GM23248 (cell line): ENCODE results near the gene CEACAM19. TPM values are rescaled to one million over a fixed set of nuclear protein-coding genes. Genes with fewer than 3 reads are reported as not detected.
"Not testable (repeated sequence)": the region's sequence is repeated elsewhere in the genome, so short reads cannot be mapped to it uniquely, and the experiment has no call there.

ENCODE experiments used
- DNase-seq: peaks from one replicate; pipeline ENCODE4 v3.0.0-alpha.2; 2015
- H2AFZ ChIP-seq: fragments of 200-600 bp; sonication (generic); 2 replicates; pipeline ENCODE4 v1.6.1; 2016; ENCODE audit warnings: antibody characterized with exemption
- H3F3A ChIP-seq: fragments of 200-600 bp; sonication (generic); 2 replicates; pipeline ENCODE4 v1.6.1; 2016; ENCODE audit warnings: mild to moderate bottlenecking, antibody characterized with exemption, mixed run types; ENCODE audit not compliant: insufficient read depth
- H3K27ac ChIP-seq: fragments of 200-600 bp; sonication (generic); 2 replicates; pipeline ENCODE4 v1.5.1; 2016; ENCODE audit warnings: mild to moderate bottlenecking
- H3K27me3 ChIP-seq: fragments of 200-600 bp; sonication (generic); replicated peaks from 2 replicates; pipeline ENCODE4 v1.6.1; 2016; ENCODE audit warnings: mild to moderate bottlenecking; ENCODE audit not compliant: insufficient read depth
- H3K36me3 ChIP-seq: fragments of 200-600 bp; sonication (generic); 2 replicates; pipeline ENCODE4 v1.6.1; 2016; ENCODE audit warnings: low read depth, mild to moderate bottlenecking
- H3K4me1 ChIP-seq: fragments of 200-600 bp; sonication (generic); 2 replicates; pipeline ENCODE4 v1.6.1; 2016; ENCODE audit warnings: mild to moderate bottlenecking; ENCODE audit not compliant: insufficient read depth
- H3K4me2 ChIP-seq: fragments of 200-600 bp; sonication (generic); one replicate; pipeline ENCODE4 v1.6.1; 2016; ENCODE audit warnings: mild to moderate bottlenecking; ENCODE audit not compliant: unreplicated experiment
- H3K4me3 ChIP-seq: fragments of 200-600 bp; sonication (generic); 2 replicates; pipeline ENCODE4 v1.5.1; 2016; ENCODE audit warnings: mild to moderate bottlenecking
- H3K79me2 ChIP-seq: fragments of 200-600 bp; sonication (generic); 2 replicates; pipeline ENCODE4 v1.6.1; 2016; ENCODE audit warnings: mild to moderate bottlenecking; ENCODE audit not compliant: insufficient read depth
- H3K9ac ChIP-seq: fragments of 200-600 bp; sonication (generic); 2 replicates; pipeline ENCODE4 v1.6.1; 2016; ENCODE audit warnings: mild to moderate bottlenecking
- H3K9me2 ChIP-seq: fragments of 200-600 bp; sonication (generic); 2 replicates; pipeline ENCODE4 v1.6.1; 2016; ENCODE audit warnings: mixed run types, mild to moderate bottlenecking, moderate library complexity; ENCODE audit not compliant: insufficient read depth
- H3K9me3 ChIP-seq: fragments of 200-600 bp; sonication (generic); one replicate; pipeline ENCODE4 v1.6.1; 2017; ENCODE audit warnings: low read depth
- H4K20me1 ChIP-seq: fragments of 200-600 bp; sonication (generic); 2 replicates; pipeline ENCODE4 v1.6.0; 2016; ENCODE audit not compliant: insufficient read depth
- EZH2 ChIP-seq: fragments of 200-600 bp; sonication (generic); IDR thresholded peaks from 2 replicates; pipeline ENCODE4 v1.6.1; 2018; ENCODE audit warnings: antibody characterized with exemption, mild to moderate bottlenecking; ENCODE audit not compliant: insufficient read depth, poor library complexity, severe bottlenecking
- EZH2phosphoT487 ChIP-seq: fragments of 200-600 bp; sonication (generic); IDR thresholded peaks from 2 replicates; pipeline ENCODE4 v1.6.1; 2018; ENCODE audit warnings: antibody characterized with exemption, moderate library complexity, mild to moderate bottlenecking, low read depth; ENCODE audit not compliant: insufficient read depth
- WGBS, 2 experiments: methylation state at CpG; one replicate each; pipeline ENCODE4 v1.1.6; 2015 to 2017; ENCODE audit warnings: low lambda C conversion rate in 2 of 2, low coverage in 1 of 2; ENCODE audit errors: missing lambda C conversion rate in 2 of 2; 5-methylcytosine and 5-hydroxymethylcytosine counted together
- in situ Hi-C: fragments of 300-500 bp; cut with MboI; formaldehyde crosslinking; loops from 2 replicates; pipeline ENCODE4 v1.15.0; 2020
- polyA plus RNA-seq: library from polyadenylated mRNA; unstranded; fragments of >200 nt; fragmentation: Nextera tagmentation; extraction: Ambion mirVana; gene quantifications from 2 replicates; pipeline ENCODE4 v1.2.1, GENCODE V29; 2016
- total RNA-seq: library from RNA; depleted of rRNA; stranded (reverse); fragments of >200 nt; shearing (Covaris generic); gene quantifications from 2 replicates; pipeline ENCODE4 v1.2.3, GENCODE V29; 2014

The CEACAM19 gene
- total and polyA plus RNA-seq, 2 experiments from 2014 or later, result 1.7 to 1.9 TPM

GRCh38 chr19:44626048-44626624 is 45.1 kb upstream of the CEACAM19 start:
- no peak overlapping the region for H2AFZ ChIP-seq
- H3K9me3 ChIP-seq, result no peaks in the 10 kb centered on the region
- peak; percentile 96 for DNase-seq
- H3K4me3 ChIP-seq, result no peak overlapping the region
- H3K27me3 ChIP-seq, result no peaks in the 10 kb centered on the region
- 0% methylated on average over 1 of the region's 1 CpG for WGBS, 2 experiments
- H3K27ac ChIP-seq, result peak overlapping the region; percentile 73
- no peak for TF ChIP-seq EZH2
- no peak for TF ChIP-seq EZH2phosphoT487
- in situ Hi-C loops, result no loop called here
- H3K4me2 ChIP-seq, result no peak overlapping the region
- no peaks in the 10 kb centered on the region for H3K9me2 ChIP-seq
- no peaks in the 10 kb centered on the region for H4K20me1 ChIP-seq
- no peak overlapping the region for H3K9ac ChIP-seq
- peaks cover 20% of the 10 kb centered on the region for H3K4me1 ChIP-seq
- H3K36me3 ChIP-seq, result no peaks in the 10 kb centered on the region
- peaks cover 17% of the 10 kb centered on the region for H3F3A ChIP-seq
- H3K79me2 ChIP-seq, result no peaks in the 10 kb centered on the region

- H4K20me1 ChIP-seq, result no peaks in the 10 kb centered on the region
- H2AFZ ChIP-seq, result no peak overlapping the region
- no peaks in the 10 kb centered on the region for H3K9me2 ChIP-seq
- H3K4me1 ChIP-seq, result peaks cover 20% of the 10 kb centered on the region
- no peak for DNase-seq
- in situ Hi-C loops, result no loop called here
- TF ChIP-seq EZH2phosphoT487 (no peak), EZH2 (no peak)
- no peak overlapping the region for H3K27ac ChIP-seq
- H3F3A ChIP-seq, result peaks cover 17% of the 10 kb centered on the region
- 84 to 85% methylated on average over 4 of the region's 4 CpGs for WGBS, 2 experiments
- no peak overlapping the region for H3K4me3 ChIP-seq
- H3K27me3 ChIP-seq, result no peaks in the 10 kb centered on the region
- no peak overlapping the region for H3K9ac ChIP-seq
- no peaks in the 10 kb centered on the region for H3K79me2 ChIP-seq
- H3K36me3 ChIP-seq, result no peaks in the 10 kb centered on the region
- H3K4me2 ChIP-seq, result no peak overlapping the region
- H3K9me3 ChIP-seq, result no peaks in the 10 kb centered on the region
Observed at GRCh38 chr19:44627631-44628030, 43.7 kb upstream of the CEACAM19 start.

GRCh38 chr19:44628793-44629192 is 42.5 kb upstream of the CEACAM19 start:
- no peak for DNase-seq
- WGBS, 2 experiments, result 67 to 72% methylated on average over 3 of the region's 3 CpGs
- no peaks in the 10 kb centered on the region for H3K79me2 ChIP-seq
- no peak overlapping the region for H3K9ac ChIP-seq
- H3K4me3 ChIP-seq, result no peak overlapping the region
- no peaks in the 10 kb centered on the region for H3K9me3 ChIP-seq
- H3K27me3 ChIP-seq, result no peaks in the 10 kb centered on the region
- no peaks in the 10 kb centered on the region for H4K20me1 ChIP-seq
- H3K9me2 ChIP-seq, result no peaks in the 10 kb centered on the region
- TF ChIP-seq EZH2phosphoT487 (no peak), EZH2 (no peak)
- no peak overlapping the region for H3K4me2 ChIP-seq
- H3F3A ChIP-seq, result peaks cover 17% of the 10 kb centered on the region
- peaks cover 20% of the 10 kb centered on the region for H3K4me1 ChIP-seq
- in situ Hi-C loops, result no loop called here
- H2AFZ ChIP-seq, result no peak overlapping the region
- no peaks in the 10 kb centered on the region for H3K36me3 ChIP-seq
- no peak overlapping the region for H3K27ac ChIP-seq

- H3K27ac ChIP-seq, H3K4me2 ChIP-seq, in situ Hi-C loops, H3K9me2 ChIP-seq, H3K9me3 ChIP-seq, H2AFZ ChIP-seq, H3K9ac ChIP-seq, DNase-seq, H3K79me2 ChIP-seq, H3K36me3 ChIP-seq, H3K4me3 ChIP-seq, H3K27me3 ChIP-seq, H4K20me1 ChIP-seq: not testable (repeated sequence)
- H3K4me1 ChIP-seq, result peaks cover 23% of the 10 kb centered on the region
- H3F3A ChIP-seq, result peaks cover 24% of the 10 kb centered on the region
- WGBS, 2 experiments, result 84 to 90% methylated on average over 8 of the region's 8 CpGs
Observed at GRCh38 chr19:44631611-44632010, 39.7 kb upstream of the CEACAM19 start.

GRCh38 chr19:44634058-44634457 is 37.2 kb upstream of the CEACAM19 start:
- Histone ChIP-seq H3K4me1 (peaks cover 19% of the 10 kb centered on the region), H3F3A (peaks cover 25% of the 10 kb centered on the region)
- H3K27ac ChIP-seq, H3K9me3 ChIP-seq, H2AFZ ChIP-seq, H4K20me1 ChIP-seq, H3K4me2 ChIP-seq, H3K9ac ChIP-seq, H3K4me3 ChIP-seq, H3K27me3 ChIP-seq, H3K79me2 ChIP-seq, DNase-seq, in situ Hi-C loops, H3K36me3 ChIP-seq, H3K9me2 ChIP-seq: not testable (repeated sequence)
- WGBS, 2 experiments, result 34 to 56% methylated on average over 5 of the region's 5 CpGs
